H9 (cell line): ENCODE measurements around the gene P2RX7. TPM values are rescaled to one million over a fixed set of nuclear protein-coding genes. Genes with fewer than 3 reads are reported as not detected.

Source experiments
- DNase-seq: peaks from one replicate; pipeline ENCODE4 v3.0.0-alpha.2; 2017
- H2AFZ ChIP-seq: one replicate; pipeline ENCODE4 v1.6.1; 2013; ENCODE audit warnings: mild to moderate bottlenecking, low read length, control low read depth, moderate library complexity
- H2AK5ac ChIP-seq: 2 replicates; pipeline ENCODE4 v1.6.1; 2013; ENCODE audit warnings: low read length, control low read depth, mixed read lengths; ENCODE audit not compliant: insufficient read length
- H2BK120ac ChIP-seq: one replicate; pipeline ENCODE4 v1.6.1; 2013; ENCODE audit warnings: low read depth, mild to moderate bottlenecking, low read length, control low read depth, inconsistent platforms; ENCODE audit not compliant: poor library complexity, severe bottlenecking
- H2BK12ac ChIP-seq: 2 replicates; pipeline ENCODE4 v1.6.1; 2013; ENCODE audit warnings: low read length, control low read depth, mixed read lengths, low read depth; ENCODE audit not compliant: insufficient read length
- H2BK15ac ChIP-seq: 2 replicates; pipeline ENCODE4 v1.6.1; 2013; ENCODE audit warnings: low read depth, low read length, control low read depth
- H2BK20ac ChIP-seq: one replicate; pipeline ENCODE4 v1.6.1; 2013; ENCODE audit warnings: low read depth, mild to moderate bottlenecking, low read length, control low read depth, inconsistent platforms; ENCODE audit not compliant: poor library complexity, severe bottlenecking
- H2BK5ac ChIP-seq: 2 replicates; pipeline ENCODE4 v1.6.1; 2013; ENCODE audit warnings: low read length, control low read depth, mixed read lengths; ENCODE audit not compliant: insufficient read length
- H3K14ac ChIP-seq: 2 replicates; pipeline ENCODE4 v1.6.1; 2013; ENCODE audit warnings: low read length, control low read depth; ENCODE audit not compliant: insufficient read depth
- H3K18ac ChIP-seq: 2 replicates; pipeline ENCODE4 v1.6.1; 2013; ENCODE audit warnings: low read depth, mild to moderate bottlenecking, mixed read lengths, low read length, control low read depth; ENCODE audit not compliant: insufficient read length
- H3K23ac ChIP-seq: 2 replicates; pipeline ENCODE4 v1.6.1; 2013; ENCODE audit warnings: low read length, control low read depth, mixed read lengths, low read depth; ENCODE audit not compliant: insufficient read length
- H3K23me2 ChIP-seq: 2 replicates; pipeline ENCODE4 v1.6.1; 2013; ENCODE audit warnings: low read depth, mild to moderate bottlenecking, mixed read lengths, low read length, control low read depth; ENCODE audit not compliant: insufficient read length, poor library complexity, severe bottlenecking
- H3K27ac ChIP-seq: 2 replicates; pipeline ENCODE4 v1.5.1; 2013; ENCODE audit warnings: low read length, control low read depth, mixed read lengths, low read depth; ENCODE audit not compliant: insufficient read length
- H3K27me3 ChIP-seq: 2 replicates; pipeline ENCODE4 v1.6.1; 2013; ENCODE audit warnings: low read length, control low read depth, inconsistent platforms; ENCODE audit not compliant: insufficient read depth
- H3K4ac ChIP-seq: 2 replicates; pipeline ENCODE4 v1.6.1; 2013; ENCODE audit warnings: low read depth, mild to moderate bottlenecking, control low read depth, inconsistent platforms, low read length, moderate library complexity
- H3K4me1 ChIP-seq: 2 replicates; pipeline ENCODE4 v1.6.1; 2013; ENCODE audit warnings: low read length, control low read depth, inconsistent platforms; ENCODE audit not compliant: insufficient read depth
- H3K4me2 ChIP-seq: 2 replicates; pipeline ENCODE4 v1.6.1; 2013; ENCODE audit warnings: low read length, control low read depth, mixed read lengths; ENCODE audit not compliant: insufficient read length, insufficient read depth
- H3K56ac ChIP-seq: 2 replicates; pipeline ENCODE4 v1.6.1; 2013; ENCODE audit warnings: low read depth, mild to moderate bottlenecking, mixed read lengths, low read length, control low read depth; ENCODE audit not compliant: insufficient read length
- H3K79me1 ChIP-seq: 2 replicates; pipeline ENCODE4 v1.6.1; 2013; ENCODE audit warnings: low read depth, mild to moderate bottlenecking, moderate library complexity, low read length, control low read depth, inconsistent platforms; ENCODE audit not compliant: insufficient read depth, poor library complexity, severe bottlenecking
- H3K79me2 ChIP-seq: 2 replicates; pipeline ENCODE4 v1.6.1; 2013; ENCODE audit warnings: low read length, control low read depth, inconsistent platforms; ENCODE audit not compliant: insufficient read depth
- H3K9ac ChIP-seq: 2 replicates; pipeline ENCODE4 v1.6.1; 2013; ENCODE audit warnings: low read length, control low read depth, mixed read lengths; ENCODE audit not compliant: insufficient read length; ENCODE audit errors: extremely low read depth
- H3K9me3 ChIP-seq: one replicate; pipeline ENCODE4 v1.6.1; 2013; ENCODE audit warnings: low read depth, low read length, inconsistent platforms; ENCODE audit not compliant: control insufficient read depth
- H3T11ph ChIP-seq: one replicate; pipeline ENCODE4 v1.6.1; 2013; ENCODE audit warnings: mild to moderate bottlenecking, low read length, control low read depth, inconsistent platforms
- H4K20me1 ChIP-seq: one replicate; pipeline ENCODE4 v1.6.1; 2013; ENCODE audit not compliant: control insufficient read depth, insufficient read length, insufficient read depth
- H4K5ac ChIP-seq: 2 replicates; pipeline ENCODE4 v1.6.1; 2013; ENCODE audit warnings: low read depth, mild to moderate bottlenecking, mixed read lengths, low read length, control low read depth; ENCODE audit not compliant: insufficient read length
- H4K8ac ChIP-seq: replicated peaks from 2 replicates; pipeline ENCODE4 v1.6.1; 2013; ENCODE audit warnings: low read length, control low read depth, mixed read lengths, low read depth; ENCODE audit not compliant: insufficient read length
- H4K91ac ChIP-seq: 2 replicates; pipeline ENCODE4 v1.6.1; 2013; ENCODE audit warnings: low read depth, mild to moderate bottlenecking, moderate library complexity, mixed read lengths, low read length, control low read depth; ENCODE audit not compliant: insufficient read length
- H3K27ac Mint-ChIP-seq, 3 experiments: 2 replicates in 2 of 3; 3 replicates in 1 of 3; pipeline ENCODE4 v1.8.0; 2020 to 2021; ENCODE audit warnings: mixed read lengths in 3 of 3, mild to moderate bottlenecking in 1 of 3, moderate library complexity in 1 of 3
- H3K27me3 Mint-ChIP-seq: 2 replicates; pipeline ENCODE4 v1.8.0; 2021; ENCODE audit warnings: low read depth, mild to moderate bottlenecking, moderate library complexity, mixed read lengths
- H3K36me3 Mint-ChIP-seq, 3 experiments: 2 replicates in 2 of 3; 3 replicates in 1 of 3; pipeline ENCODE4 v1.8.0; 2020 to 2021; ENCODE audit warnings: low read depth in 3 of 3, mixed read lengths in 3 of 3; ENCODE audit not compliant: insufficient read depth in 1 of 3
- H3K4me1 Mint-ChIP-seq, 2 experiments: 2 replicates each; pipeline ENCODE4 v1.8.0; 2020; ENCODE audit warnings: mixed read lengths in 2 of 2
- H3K4me3 Mint-ChIP-seq, 2 experiments: 2 replicates in 1 of 2; 3 replicates in 1 of 2; pipeline ENCODE4 v1.8.0; 2020 to 2021; ENCODE audit warnings: mild to moderate bottlenecking in 2 of 2, mixed read lengths in 2 of 2, moderate library complexity in 1 of 2
- H3K9me3 Mint-ChIP-seq, 2 experiments: 2 replicates in 1 of 2; 3 replicates in 1 of 2; pipeline ENCODE4 v1.8.0; 2020; ENCODE audit warnings: mild to moderate bottlenecking in 2 of 2, mixed read lengths in 2 of 2, moderate library complexity in 1 of 2
- CTCF ChIP-seq: fragments of 200-600 bp; sonication (generic); conservative IDR thresholded peaks from 3 replicates; pipeline ENCODE4 v1.8.0; 2021; ENCODE audit warnings: antibody characterized with exemption, mild to moderate bottlenecking
- WGBS: extraction: QIAGEN DNeasy Blood & Tissue Kit; methylation state at CpG from one replicate; pipeline ENCODE4 v1.1.7; 2013; ENCODE audit warnings: missing lambda C conversion rate, low lambda C conversion rate, mixed read lengths; ENCODE audit not compliant: insufficient read length; ENCODE audit errors: extremely low coverage; 5-methylcytosine and 5-hydroxymethylcytosine counted together
- total RNA-seq: library from RNA; stranded (reverse); gene quantifications from 2 replicates; pipeline ENCODE4 v1.2.1, GENCODE V29; 2021

The P2RX7 gene
- total RNA-seq, 1 experiment from 2014 or later = 0.09 TPM

GRCh38 chr12:121114806-121115205 is 17.9 kb upstream of the P2RX7 start:
- Histone ChIP-seq H3K79me2 (no peaks in the 10 kb centered on the region), H2BK120ac (no peak overlapping the region), H2AK5ac (no peak overlapping the region), H3K23me2 (no peaks in the 10 kb centered on the region), H3T11ph (no peak overlapping the region), H3K4me2 (no peak overlapping the region), H2BK15ac (no peak overlapping the region), H3K56ac (no peak overlapping the region), H3K18ac (no peak overlapping the region), H3K9me3 (no peaks in the 10 kb centered on the region), H3K79me1 (no peaks in the 10 kb centered on the region), H4K5ac (no peak overlapping the region), H4K20me1 (no peaks in the 10 kb centered on the region), H3K27me3 (no peaks in the 10 kb centered on the region), H3K23ac (no peak overlapping the region), H3K14ac (no peak overlapping the region), H3K9ac (no peak overlapping the region), H2BK5ac (no peak overlapping the region), H2AFZ (no peak overlapping the region), H3K4ac (no peak overlapping the region), H2BK20ac (no peak overlapping the region), H4K91ac (no peak overlapping the region), H3K27ac (no peak overlapping the region), H3K4me1 (no peaks in the 10 kb centered on the region), H4K8ac (no peak overlapping the region), H2BK12ac (no peak overlapping the region)
- H3K4me1 Mint-ChIP-seq = no peaks in the 10 kb centered on the region
- no peak for DNase-seq
- no peaks in the 10 kb centered on the region for H3K9me3 Mint-ChIP-seq
- WGBS = no CpG with 5 or more reads among the region's 2 CpGs
- H3K27ac Mint-ChIP-seq = no peak overlapping the region
- no peaks in the 10 kb centered on the region for H3K36me3 Mint-ChIP-seq
- peaks cover 20% of the 10 kb centered on the region for H3K27me3 Mint-ChIP-seq
- no peak overlapping the region; a peak in 1 of 5 replicates for H3K4me3 Mint-ChIP-seq
- TF ChIP-seq CTCF = no peak
